Measurements from ENCODE around the gene MICU2. TPM values are rescaled to one million over a fixed set of nuclear protein-coding genes. Genes with fewer than 3 reads are reported as not detected.
A peak's percentile ranks its signal among the peaks of the same experiment; 100 is the strongest.
"Not testable (repeated sequence)": the region's sequence is repeated elsewhere in the genome, so short reads cannot be mapped to it uniquely, and the experiment has no call there.

MICU2 gene
- total RNA-seq, 1 experiment from 2014 or later: 69.9 TPM

DNA sequence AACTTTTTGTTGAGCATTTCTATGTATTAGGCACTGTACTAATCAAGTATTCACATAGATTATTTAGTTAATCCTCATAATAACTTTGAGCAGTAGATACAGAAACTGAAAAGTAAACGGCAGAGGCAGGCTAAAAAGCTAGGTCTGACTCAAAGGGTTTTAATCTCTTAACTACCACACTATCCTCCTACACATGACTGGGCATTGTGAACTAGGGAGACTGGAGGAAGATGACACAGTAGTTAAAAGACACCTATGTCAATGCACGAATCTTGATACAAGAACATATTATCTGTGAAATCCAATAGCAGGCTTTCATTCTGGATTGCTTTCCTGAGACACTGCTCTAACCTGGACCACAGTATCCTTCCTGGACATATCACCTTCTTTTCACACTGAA lies 36.3 kb downstream of the MICU2 start:
- H3K4me2 ChIP-seq (ENCODE audit: low read length): no peak overlapping the region
- intact Hi-C loops (cut with micrococcal nuclease): no loop called here
- H3K36me3 ChIP-seq (ENCODE audit: low read depth, low read length): no peaks in the 10 kb centered on the region; the same call in 1 of the 2 replicates
- H3K27me3 ChIP-seq (ENCODE audit: low read length): no peaks in the 10 kb centered on the region
- no peak overlapping the region for H3K9ac ChIP-seq (ENCODE audit: low read length)
- H3K27ac ChIP-seq (ENCODE audit: low read length): no peak overlapping the region
- H3K79me2 ChIP-seq (ENCODE audit: low read length): no peaks in the 10 kb centered on the region
- no peak overlapping the region for H3K4me3 ChIP-seq (ENCODE audit: low read length)
- no TSS peak for BruUV-seq (replicated peaks)
- H4K20me1 ChIP-seq (ENCODE audit: low read length): no peaks in the 10 kb centered on the region
- TF ChIP-seq, protein P1, sequence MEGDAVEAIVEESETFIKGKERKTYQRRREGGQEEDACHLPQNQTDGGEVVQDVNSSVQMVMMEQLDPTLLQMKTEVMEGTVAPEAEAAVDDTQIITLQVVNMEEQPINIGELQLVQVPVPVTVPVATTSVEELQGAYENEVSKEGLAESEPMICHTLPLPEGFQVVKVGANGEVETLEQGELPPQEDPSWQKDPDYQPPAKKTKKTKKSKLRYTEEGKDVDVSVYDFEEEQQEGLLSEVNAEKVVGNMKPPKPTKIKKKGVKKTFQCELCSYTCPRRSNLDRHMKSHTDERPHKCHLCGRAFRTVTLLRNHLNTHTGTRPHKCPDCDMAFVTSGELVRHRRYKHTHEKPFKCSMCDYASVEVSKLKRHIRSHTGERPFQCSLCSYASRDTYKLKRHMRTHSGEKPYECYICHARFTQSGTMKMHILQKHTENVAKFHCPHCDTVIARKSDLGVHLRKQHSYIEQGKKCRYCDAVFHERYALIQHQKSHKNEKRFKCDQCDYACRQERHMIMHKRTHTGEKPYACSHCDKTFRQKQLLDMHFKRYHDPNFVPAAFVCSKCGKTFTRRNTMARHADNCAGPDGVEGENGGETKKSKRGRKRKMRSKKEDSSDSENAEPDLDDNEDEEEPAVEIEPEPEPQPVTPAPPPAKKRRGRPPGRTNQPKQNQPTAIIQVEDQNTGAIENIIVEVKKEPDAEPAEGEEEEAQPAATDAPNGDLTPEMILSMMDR (conservative IDR thresholded peaks at IDR 0.05; ENCODE audit: low read depth, low read length): no peak
- no peak for TF ChIP-seq EZH2 (IDR thresholded peaks at IDR 0.05; ENCODE audit: low read length, unreplicated experiment)
- TF ChIP-seq EZH2phosphoT487 (IDR thresholded peaks at IDR 0.05; ENCODE audit: borderline replicate concordance, low read length): no peak
- H3K9me2 ChIP-seq (replicated peaks; ENCODE audit: low read length): no peaks in the 10 kb centered on the region
- H3F3A ChIP-seq (ENCODE audit: low read length, unreplicated experiment): no peaks in the 10 kb centered on the region
- ChIA-PET CTCF (no interaction called here), POLR2A (ENCODE audit: unreplicated experiment) (no interaction called here)
- no peaks in the 10 kb centered on the region for H3K4me1 ChIP-seq (ENCODE audit: insufficient read depth, low read length)
- no peak for DNase-seq
- no peaks in the 10 kb centered on the region for H3K9me3 ChIP-seq (ENCODE audit: low read length)
- ATAC-seq: no peak
- no peak overlapping the region for H2AFZ ChIP-seq (ENCODE audit: low read length)

DNA sequence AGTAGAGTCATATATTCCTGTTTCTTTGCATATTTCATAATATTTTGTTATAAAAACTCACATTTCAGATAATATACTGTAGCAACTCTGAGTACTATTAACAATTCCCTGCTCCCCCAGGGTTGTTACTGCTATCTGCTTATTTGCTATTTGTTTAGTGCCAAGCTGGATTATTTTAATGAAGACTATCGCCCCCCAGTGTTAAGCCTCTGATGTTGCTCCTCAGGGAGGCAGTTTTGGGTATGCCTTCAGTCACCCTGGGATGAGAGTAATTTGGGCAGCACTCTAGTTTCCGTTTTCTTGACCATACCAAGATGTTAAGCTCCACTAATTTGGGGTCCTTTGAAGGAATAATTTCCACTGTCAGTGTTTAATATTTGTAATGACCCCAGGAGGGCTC lies 46.0 kb downstream of the MICU2 start:
- no peak overlapping the region for H3K4me2 ChIP-seq (ENCODE audit: low read length)
- H3K27me3 ChIP-seq (ENCODE audit: low read length): no peaks in the 10 kb centered on the region
- intact Hi-C loops (cut with micrococcal nuclease): no loop called here
- H3K4me1 ChIP-seq (ENCODE audit: insufficient read depth, low read length): no peaks in the 10 kb centered on the region
- H3K4me3 ChIP-seq (ENCODE audit: low read length): no peak overlapping the region
- H3K9me3 ChIP-seq (ENCODE audit: low read length): no peaks in the 10 kb centered on the region
- H2AFZ ChIP-seq (ENCODE audit: low read length): no peak overlapping the region
- H3K9me2 ChIP-seq (replicated peaks; ENCODE audit: low read length): no peaks in the 10 kb centered on the region
- ChIA-PET POLR2A (ENCODE audit: unreplicated experiment) (no interaction called here), CTCF (interaction anchor here (0.5 to 0.6 kb wide), 2 partner anchors 36 to 62 kb away, joined by 3 to 6 read pairs; no protein-coding TSS in a partner anchor)
- peak; percentile 51 for DNase-seq
- no peaks in the 10 kb centered on the region for H3F3A ChIP-seq (ENCODE audit: low read length, unreplicated experiment)
- peak; percentile 64 for ATAC-seq
- no peaks in the 10 kb centered on the region for H4K20me1 ChIP-seq (ENCODE audit: low read length)
- BruUV-seq (replicated peaks): no TSS peak
- no peaks in the 10 kb centered on the region for H3K36me3 ChIP-seq (ENCODE audit: low read depth, low read length)
- H3K9ac ChIP-seq (ENCODE audit: low read length): no peak overlapping the region
- no peaks in the 10 kb centered on the region for H3K79me2 ChIP-seq (ENCODE audit: low read length)
- no peak for TF ChIP-seq EZH2 (IDR thresholded peaks at IDR 0.05; ENCODE audit: low read length, unreplicated experiment)
- TF ChIP-seq, protein P1 (conservative IDR thresholded peaks at IDR 0.05; ENCODE audit: low read depth, low read length): peak; percentile 64
- no peak for TF ChIP-seq EZH2phosphoT487 (IDR thresholded peaks at IDR 0.05; ENCODE audit: borderline replicate concordance, low read length)
- H3K27ac ChIP-seq (ENCODE audit: low read length): no peak overlapping the region

DNA sequence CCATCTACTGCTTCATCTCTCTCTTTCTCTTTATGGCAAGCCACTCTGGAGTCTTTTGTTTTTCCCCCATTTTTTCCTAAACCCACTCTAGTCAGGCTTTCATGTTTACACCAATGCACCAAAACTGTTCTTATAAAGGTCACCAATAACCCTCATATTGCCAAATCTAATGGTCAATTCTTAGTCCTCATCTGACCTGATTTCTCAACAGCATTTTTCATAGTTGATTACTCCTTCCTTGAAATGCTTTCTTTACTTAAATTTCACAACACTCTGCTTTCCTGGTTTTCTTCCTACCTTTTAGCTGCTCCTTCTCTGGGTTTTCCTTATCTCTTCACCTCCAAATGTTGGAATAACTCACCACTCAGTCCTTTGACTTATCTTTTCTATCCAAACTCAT lies 47.9 kb downstream of the MICU2 start:
- H3K9ac ChIP-seq (ENCODE audit: low read length): no peak overlapping the region
- no peaks in the 10 kb centered on the region for H3F3A ChIP-seq (ENCODE audit: low read length, unreplicated experiment)
- H3K36me3 ChIP-seq (ENCODE audit: low read depth, low read length): no peaks in the 10 kb centered on the region
- no peak for TF ChIP-seq EZH2 (IDR thresholded peaks at IDR 0.05; ENCODE audit: low read length, unreplicated experiment)
- no peak for TF ChIP-seq EZH2phosphoT487 (IDR thresholded peaks at IDR 0.05; ENCODE audit: borderline replicate concordance, low read length)
- TF ChIP-seq, protein P1 (conservative IDR thresholded peaks at IDR 0.05; ENCODE audit: low read depth, low read length): no peak
- H3K9me3 ChIP-seq (ENCODE audit: low read length): no peaks in the 10 kb centered on the region
- intact Hi-C loops (cut with micrococcal nuclease): no loop called here
- CTCF ChIA-PET: no interaction called here
- DNase-seq (no peak), ATAC-seq (no peak)
- no peaks in the 10 kb centered on the region for H3K79me2 ChIP-seq (ENCODE audit: low read length)
- no peaks in the 10 kb centered on the region for H4K20me1 ChIP-seq (ENCODE audit: low read length)
- no peaks in the 10 kb centered on the region for H3K27me3 ChIP-seq (ENCODE audit: low read length)
- H3K4me3 ChIP-seq (ENCODE audit: low read length): no peak overlapping the region
- POLR2A ChIA-PET (ENCODE audit: unreplicated experiment): no interaction called here
- BruUV-seq (replicated peaks): no TSS peak
- H3K4me1 ChIP-seq (ENCODE audit: insufficient read depth, low read length): no peaks in the 10 kb centered on the region
- no peak overlapping the region for H3K27ac ChIP-seq (ENCODE audit: low read length)
- H2AFZ ChIP-seq (ENCODE audit: low read length): no peak overlapping the region
- no peak overlapping the region for H3K4me2 ChIP-seq (ENCODE audit: low read length)
- H3K9me2 ChIP-seq (replicated peaks; ENCODE audit: low read length): no peaks in the 10 kb centered on the region

DNA sequence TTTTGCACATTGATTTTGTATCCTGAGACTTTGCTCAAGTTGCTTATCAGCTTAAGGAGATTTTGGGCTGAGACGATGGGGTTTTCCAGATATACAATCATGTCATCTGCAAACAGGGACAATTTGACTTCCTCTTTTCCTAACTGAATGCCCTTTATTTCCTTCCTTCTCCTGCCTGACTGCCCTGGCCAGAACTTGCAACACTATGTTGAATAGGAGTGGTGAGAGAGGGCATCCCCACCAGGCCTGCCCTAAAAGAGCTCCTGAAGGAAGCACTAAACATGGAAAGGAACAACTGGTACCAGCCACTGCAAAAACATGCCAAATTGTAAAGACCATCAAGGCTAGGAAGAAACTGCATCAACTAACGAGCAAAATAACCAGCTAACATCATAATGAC lies 50.7 kb downstream of the MICU2 start:
- CTCF ChIA-PET: not testable (repeated sequence)

More for the DNA sequence above, 50.7 kb downstream of the MICU2 start:
- H4K20me1 ChIP-seq (ENCODE audit: low read length); H2AFZ ChIP-seq (ENCODE audit: low read length); H3K9me2 ChIP-seq (replicated peaks; ENCODE audit: low read length); POLR2A ChIA-PET (ENCODE audit: unreplicated experiment); DNase-seq; ATAC-seq; H3K79me2 ChIP-seq (ENCODE audit: low read length); H3K27me3 ChIP-seq (ENCODE audit: low read length); H3K4me1 ChIP-seq (ENCODE audit: insufficient read depth, low read length); H3F3A ChIP-seq (ENCODE audit: low read length, unreplicated experiment); H3K36me3 ChIP-seq (ENCODE audit: low read depth, low read length); H3K27ac ChIP-seq (ENCODE audit: low read length); BruUV-seq (replicated peaks); H3K9ac ChIP-seq (ENCODE audit: low read length); H3K4me2 ChIP-seq (ENCODE audit: low read length); H3K9me3 ChIP-seq (ENCODE audit: low read length); H3K4me3 ChIP-seq (ENCODE audit: low read length); intact Hi-C loops (cut with micrococcal nuclease): not testable (repeated sequence)
